ENCODE data around the gene ATP1B3. TPM values are rescaled to one million over a fixed set of nuclear protein-coding genes. Genes with fewer than 3 reads are reported as not detected.

Gene ATP1B3
- total and polyA plus RNA-seq, 9 of the 15 experiments (the other 6 are each of a cell fraction or from before 2014, with no cell fraction given) = 48.3 to 202 (median 123) TPM

GRCh38 chr3:141878817-141879216, 2.4 kb downstream of the ATP1B3 start:
- POLR2A ChIA-PET = interaction anchor here (0.6 to 4.0 kb wide), 6 partner anchors 7 to 29 kb away, joined by 3 to 26 read pairs (median 4); no protein-coding TSS in a partner anchor
- DNase-seq (ENCODE audit: extremely low read depth in 1 of 4, low spot score in 3 of 4) (no peak), FAIRE-seq (no peak), ATAC-seq (peak; percentile 1; the same call in 2 of the 3 replicates)
- peaks cover 75% of the 10 kb centered on the region for H3K79me2 ChIP-seq (ENCODE audit: control insufficient read depth, insufficient read depth, low read length)
- H3K4me3 ChIP-seq = peak overlapping the region; percentile 98
- no peaks in the 10 kb centered on the region for H3K9me1 ChIP-seq (ENCODE audit: control insufficient read depth, insufficient read depth, low read length)
- H3K9ac ChIP-seq (ENCODE audit: insufficient read depth in 1 of 2, low read depth in 2 of 2, low read length in 2 of 2) = peak overlapping the region; percentile 80 to 88
- WGBS (ENCODE audit: insufficient coverage, low coverage, missing lambda C conversion rate) = 26% methylated on average over 2 of the region's 2 CpGs
- in situ Hi-C loops (cut with MboI) (no loop called here), intact Hi-C loops (cut with micrococcal nuclease) (loop anchor here (2.0 to 5.0 kb wide), 3 partner anchors 30 to 97 kb away; no protein-coding TSS in a partner anchor)
- H4K20me1 ChIP-seq (replicated peaks; ENCODE audit: control insufficient read depth, insufficient read depth, low read length) = peaks cover 21% of the 10 kb centered on the region; the same call in 1 of the 2 replicates
- H3K4me1 ChIP-seq (replicated peaks in 1 of 2; ENCODE audit: control insufficient read depth in 2 of 2, insufficient read depth in 2 of 2, low read length in 2 of 2) = peaks cover 18 to 23% of the 10 kb centered on the region in 2 experiments; a peak in 4 of 5 replicates
- H2AFZ ChIP-seq (ENCODE audit: low read depth, low read length) = no peak overlapping the region
- H3K36me3 ChIP-seq (ENCODE audit: control insufficient read depth, insufficient read depth, low read length) = peaks cover 42% of the 10 kb centered on the region
- peak overlapping the region; percentile 82 for H3K4me2 ChIP-seq (ENCODE audit: insufficient read depth, low read length)
- H3K27me3 ChIP-seq (ENCODE audit: control insufficient read depth in 2 of 2, insufficient read depth in 2 of 2, low read length in 2 of 2) = no peaks in the 10 kb centered on the region
- peak; percentile 35 for TF ChIP-seq NFIC (IDR thresholded peaks at IDR 0.05)
- no peak for TF ChIP-seq CEBPG (CRISPR knock-in tag; IDR thresholded peaks at IDR 0.05)
- TF ChIP-seq CEBPG (tag; conservative IDR thresholded peaks at IDR 0.05 in 1 of 2, IDR thresholded peaks at IDR 0.05 in 1 of 2) = 0 out of 4 replicates have a peak, but pooled peaks of 1 of the 2 experiments have one; percentile 26
- TF ChIP-seq GATAD2A (IDR thresholded peaks at IDR 0.05) = no peak
- TF ChIP-seq, protein P1, sequence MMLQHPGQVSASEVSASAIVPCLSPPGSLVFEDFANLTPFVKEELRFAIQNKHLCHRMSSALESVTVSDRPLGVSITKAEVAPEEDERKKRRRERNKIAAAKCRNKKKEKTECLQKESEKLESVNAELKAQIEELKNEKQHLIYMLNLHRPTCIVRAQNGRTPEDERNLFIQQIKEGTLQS (IDR thresholded peaks at IDR 0.05) = peak; percentile 23; the same call in 1 of the 2 replicates
- TF ChIP-seq, protein P1 (CRISPR knock-in tag; conservative IDR thresholded peaks at IDR 0.05) = no peak
- peak; percentile 55 for TF ChIP-seq KDM5B (IDR thresholded peaks at IDR 0.05; ENCODE audit: insufficient replicate concordance, low read depth, low read length)
- 0 out of 2 replicates have a peak, but pooled peaks have one; percentile 25 for TF ChIP-seq FOXJ2 (tag; IDR thresholded peaks at IDR 0.05)
- TF ChIP-seq, protein P2, sequence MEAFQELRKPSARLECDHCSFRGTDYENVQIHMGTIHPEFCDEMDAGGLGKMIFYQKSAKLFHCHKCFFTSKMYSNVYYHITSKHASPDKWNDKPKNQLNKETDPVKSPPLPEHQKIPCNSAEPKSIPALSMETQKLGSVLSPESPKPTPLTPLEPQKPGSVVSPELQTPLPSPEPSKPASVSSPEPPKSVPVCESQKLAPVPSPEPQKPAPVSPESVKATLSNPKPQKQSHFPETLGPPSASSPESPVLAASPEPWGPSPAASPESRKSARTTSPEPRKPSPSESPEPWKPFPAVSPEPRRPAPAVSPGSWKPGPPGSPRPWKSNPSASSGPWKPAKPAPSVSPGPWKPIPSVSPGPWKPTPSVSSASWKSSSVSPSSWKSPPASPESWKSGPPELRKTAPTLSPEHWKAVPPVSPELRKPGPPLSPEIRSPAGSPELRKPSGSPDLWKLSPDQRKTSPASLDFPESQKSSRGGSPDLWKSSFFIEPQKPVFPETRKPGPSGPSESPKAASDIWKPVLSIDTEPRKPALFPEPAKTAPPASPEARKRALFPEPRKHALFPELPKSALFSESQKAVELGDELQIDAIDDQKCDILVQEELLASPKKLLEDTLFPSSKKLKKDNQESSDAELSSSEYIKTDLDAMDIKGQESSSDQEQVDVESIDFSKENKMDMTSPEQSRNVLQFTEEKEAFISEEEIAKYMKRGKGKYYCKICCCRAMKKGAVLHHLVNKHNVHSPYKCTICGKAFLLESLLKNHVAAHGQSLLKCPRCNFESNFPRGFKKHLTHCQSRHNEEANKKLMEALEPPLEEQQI (IDR thresholded peaks at IDR 0.05) = no peak
- H3K27ac ChIP-seq (ENCODE audit: extremely low read depth, low read depth, low read length) = peak overlapping the region; percentile 15; the same call in 1 of the 3 replicates
- no TSS peak for BruUV-seq (replicated peaks)
- CTCF ChIA-PET (ENCODE audit: low intra/inter-chr PET ratio) = no interaction called here
- no peaks in the 10 kb centered on the region for H3K9me3 ChIP-seq (replicated peaks; ENCODE audit: control insufficient read depth, insufficient read depth, low read depth, low read length)
